Stimulated activated CD8-positive, alpha-beta memory T cell treated with anti-CD3 and anti-CD28 coated beads, Interleukin-15, amount 100 ng/mL, for 4 hours (primary cell): ENCODE data around the gene BTG1.

Source experiments
- DNase-seq, 2 donors: peaks; one replicate each; pipeline ENCODE4 v3.0.0-alpha.2; 2020; ENCODE audit warnings: low read depth in 2 of 2

BTG1 gene

DNA sequence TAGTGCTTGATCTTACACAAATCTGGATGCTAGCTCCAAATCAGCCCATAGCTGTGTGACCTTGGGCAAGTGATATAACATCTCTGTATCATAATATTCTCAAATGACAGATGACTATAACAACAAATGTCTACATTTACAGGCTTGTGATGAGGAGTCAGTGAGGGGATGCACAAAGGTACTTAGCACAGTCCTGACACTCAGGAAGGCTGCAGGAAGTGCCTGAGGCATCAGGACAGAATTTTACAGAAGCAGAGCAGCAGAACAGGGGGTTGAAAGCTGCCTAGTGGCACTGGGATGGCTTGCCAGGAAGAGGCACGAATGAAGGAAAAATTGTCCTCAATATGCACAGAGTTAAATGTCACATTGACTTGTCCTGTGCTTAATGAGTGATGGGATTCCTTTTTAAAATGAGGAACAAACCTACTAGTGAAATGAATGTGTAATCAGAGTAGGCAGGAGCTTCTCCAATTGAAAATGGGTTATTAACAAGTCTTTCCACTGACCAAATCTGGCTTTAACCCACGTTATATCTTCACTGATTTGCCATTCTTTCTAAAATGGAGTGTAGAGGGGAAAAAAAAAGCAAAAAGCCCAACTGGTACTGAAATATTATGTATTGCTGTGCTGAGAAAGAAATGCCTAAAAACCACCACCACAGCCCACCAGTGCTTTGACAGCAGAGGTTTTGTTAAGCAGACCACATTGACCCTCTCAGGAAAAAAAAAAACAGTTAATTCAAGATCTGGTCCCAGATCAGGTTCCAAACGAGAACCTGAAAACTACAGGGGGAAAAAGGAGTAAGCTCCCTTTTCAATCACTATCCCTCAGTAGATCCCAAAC lies 11.6 kb downstream of the BTG1 start:
- no peak for DNase-seq

GRCh38 chr12:92133171-92133570 lies 12.5 kb downstream of the BTG1 start:
- no peak for DNase-seq

DNA sequence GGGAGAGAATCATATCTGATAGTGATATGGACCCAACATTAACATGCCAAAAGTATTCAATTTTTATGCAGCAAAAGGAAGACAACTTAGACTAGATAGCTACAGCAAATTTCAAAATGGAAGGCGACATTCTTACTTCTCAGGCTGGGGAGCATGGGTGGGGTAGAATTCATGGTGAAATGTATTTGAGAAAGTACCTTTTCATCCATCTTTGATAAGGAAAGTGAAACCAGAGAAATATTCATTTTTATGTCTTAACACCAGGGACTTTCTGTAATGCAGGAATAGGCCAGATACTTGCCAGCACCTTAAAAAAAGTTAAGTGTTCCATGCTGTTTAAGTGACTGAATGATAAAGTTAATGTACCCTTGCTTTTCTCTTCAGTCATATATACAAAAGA lies 13.4 kb downstream of the BTG1 start:
- no peak for DNase-seq

DNA sequence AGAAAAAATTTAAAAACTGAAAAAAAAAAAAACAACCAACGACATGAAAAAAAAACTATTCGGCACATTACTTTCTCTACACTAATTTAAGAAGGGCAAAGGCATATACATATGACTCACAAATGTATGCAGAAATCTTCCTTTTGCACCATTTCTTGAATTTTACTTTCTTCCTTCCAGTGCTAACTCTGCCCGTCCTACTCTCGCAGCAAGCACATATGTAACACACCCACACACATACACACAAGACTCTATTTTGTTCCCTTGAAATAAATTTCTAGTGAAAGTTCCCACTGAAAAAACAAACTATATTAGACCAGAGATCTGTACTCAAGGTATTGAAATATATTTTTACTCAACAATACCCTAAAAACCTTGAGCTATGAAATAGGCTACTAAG lies 14.6 kb downstream of the BTG1 start:
- no peak for DNase-seq

- DNase-seq: no peak
These were observed 16.0 kb downstream of the BTG1 start for GRCh38 chr12:92129609-92130008.

DNA sequence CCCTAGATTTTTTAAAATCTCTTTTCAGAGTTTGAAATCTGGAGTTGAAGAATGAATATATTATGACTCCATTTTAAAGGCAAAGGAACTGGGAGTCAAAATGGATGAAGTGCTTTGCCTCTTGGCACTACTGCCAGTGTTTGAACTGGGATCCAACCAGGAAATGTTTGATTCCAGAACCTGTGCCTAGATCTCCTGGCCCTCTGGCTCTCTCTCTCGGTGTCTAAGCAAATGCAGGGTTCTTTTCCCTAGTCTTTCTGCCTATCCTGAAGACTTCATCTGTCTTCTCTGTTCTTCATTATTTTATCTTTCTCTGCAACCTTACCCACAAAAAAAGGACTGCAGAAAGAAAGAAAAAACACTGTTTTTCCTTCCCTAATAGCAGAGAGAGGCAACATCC lies 17.0 kb downstream of the BTG1 start:
- no peak for DNase-seq

DNA sequence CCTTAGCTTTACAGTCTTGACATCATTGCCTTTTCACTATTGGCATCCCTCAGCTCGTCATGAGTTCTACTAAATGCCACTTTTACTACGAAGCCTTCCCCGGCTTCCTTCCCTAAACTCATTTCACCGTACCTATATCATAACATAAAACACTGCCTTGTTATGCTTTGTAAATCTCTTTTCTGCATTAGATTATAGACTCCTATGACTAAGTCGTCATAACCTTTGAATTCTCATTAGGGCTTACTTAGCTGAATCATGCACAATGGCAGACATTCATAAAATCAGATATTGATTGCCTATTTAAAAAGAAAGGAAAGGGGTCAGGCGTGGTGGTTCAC lies 21.0 kb downstream of the BTG1 start:
- DNase-seq: no peak

GRCh38 chr12:92123780-92124688 lies 21.6 kb downstream of the BTG1 start:
- DNase-seq: no peak

DNA sequence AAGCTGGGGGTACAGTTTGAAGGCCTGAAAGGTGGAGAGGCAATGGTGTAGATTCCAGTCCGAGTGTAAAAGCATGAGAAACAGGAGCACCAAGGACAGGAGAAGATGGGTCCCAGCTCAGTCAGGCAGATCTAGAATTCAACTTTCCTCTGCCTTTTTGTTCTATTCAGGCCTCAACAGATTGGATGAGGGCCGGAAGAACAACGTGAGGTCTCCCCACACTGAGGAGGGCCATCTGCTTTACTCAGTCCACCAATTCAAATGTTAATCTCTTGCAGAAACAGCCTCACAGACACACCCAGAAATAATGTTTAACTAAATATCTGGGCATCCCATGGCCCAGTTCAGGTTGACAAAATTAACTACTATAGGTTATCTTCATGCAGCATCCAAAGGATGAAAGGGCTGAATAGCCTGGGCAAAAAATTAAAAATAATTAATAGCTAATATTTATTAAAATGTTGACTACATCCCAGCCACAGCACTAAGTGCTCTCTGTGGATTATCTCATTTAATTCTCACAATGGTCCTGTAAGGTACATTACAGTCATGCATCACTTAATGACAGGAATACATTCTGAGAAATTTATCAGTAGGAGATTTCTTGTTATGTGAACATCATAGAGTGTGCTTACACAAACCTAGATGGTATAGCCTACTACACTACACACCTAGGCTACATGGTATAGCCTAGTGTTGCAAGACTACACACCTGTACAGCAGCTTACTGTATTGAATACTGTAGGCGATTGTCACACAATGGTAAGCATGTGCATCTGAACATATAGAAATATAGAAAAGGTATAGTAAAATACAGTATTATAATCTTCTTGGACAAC lies 22.5 kb downstream of the BTG1 start:
- DNase-seq: no peak

DNA sequence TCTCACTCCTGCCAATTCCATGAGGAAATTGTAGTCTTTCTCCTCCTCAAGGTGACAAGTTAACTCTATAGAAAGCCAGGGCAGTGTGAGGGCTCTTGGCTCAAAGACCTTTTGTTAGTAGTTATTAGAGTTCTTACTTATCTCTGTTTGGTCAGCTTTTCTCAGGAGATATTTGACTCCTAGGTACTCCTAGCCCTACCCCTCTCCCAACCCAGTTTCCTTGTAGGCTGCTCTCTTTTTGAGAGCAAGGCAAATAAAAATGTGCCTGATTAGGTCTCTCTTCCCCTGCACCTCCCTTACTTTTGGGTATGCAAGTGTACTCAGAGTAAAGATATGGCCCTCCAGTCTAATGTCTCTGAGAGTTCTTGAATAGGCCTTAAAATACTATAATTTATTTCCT lies 23.8 kb downstream of the BTG1 start:
- DNase-seq: no peak

- no peak for DNase-seq
These were observed 26.7 kb downstream of the BTG1 start for GRCh38 chr12:92118826-92119536.

- DNase-seq: no peak
These were observed 30.8 kb downstream of the BTG1 start for GRCh38 chr12:92114834-92115233.

DNA sequence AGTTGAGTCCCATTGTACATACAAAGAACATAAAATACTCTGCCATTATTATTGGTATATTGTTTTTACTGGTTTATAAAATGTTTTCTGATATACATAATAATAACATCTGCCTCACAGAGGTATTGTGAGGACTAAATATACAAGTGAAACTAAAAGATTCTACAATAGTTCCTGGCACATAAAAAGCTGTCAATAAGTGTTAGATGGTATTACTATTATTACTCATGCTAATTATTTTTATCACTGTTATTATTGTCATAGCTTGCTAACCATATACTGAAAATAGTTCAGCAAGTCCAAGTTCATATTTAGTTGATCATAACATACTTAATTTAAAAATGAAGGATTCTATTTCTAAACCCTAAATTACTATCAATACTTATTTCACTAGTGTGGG lies 34.4 kb downstream of the BTG1 start:
- DNase-seq: no peak

GRCh38 chr12:92110083-92110640 lies 35.5 kb downstream of the BTG1 start:
- no peak for DNase-seq

DNA sequence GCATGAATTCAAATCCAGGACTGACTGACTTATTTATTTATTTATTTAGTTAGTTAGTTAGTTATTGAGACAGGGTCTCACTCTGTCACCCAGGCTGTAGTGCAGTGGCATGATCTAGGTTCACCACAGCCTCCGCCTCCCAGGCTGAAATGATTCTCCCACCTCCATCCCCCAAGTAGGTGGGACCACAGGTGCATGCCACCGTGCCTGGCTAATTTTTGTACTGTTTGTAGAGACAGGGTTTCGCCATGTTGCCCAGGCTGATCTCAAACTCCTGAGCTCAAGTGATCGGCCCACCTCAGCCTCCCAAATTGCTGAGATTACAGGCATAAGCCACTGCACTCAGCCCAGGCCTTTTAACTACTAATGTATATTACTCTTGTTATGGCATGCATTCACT lies 36.0 kb downstream of the BTG1 start:
- no peak for DNase-seq

DNA sequence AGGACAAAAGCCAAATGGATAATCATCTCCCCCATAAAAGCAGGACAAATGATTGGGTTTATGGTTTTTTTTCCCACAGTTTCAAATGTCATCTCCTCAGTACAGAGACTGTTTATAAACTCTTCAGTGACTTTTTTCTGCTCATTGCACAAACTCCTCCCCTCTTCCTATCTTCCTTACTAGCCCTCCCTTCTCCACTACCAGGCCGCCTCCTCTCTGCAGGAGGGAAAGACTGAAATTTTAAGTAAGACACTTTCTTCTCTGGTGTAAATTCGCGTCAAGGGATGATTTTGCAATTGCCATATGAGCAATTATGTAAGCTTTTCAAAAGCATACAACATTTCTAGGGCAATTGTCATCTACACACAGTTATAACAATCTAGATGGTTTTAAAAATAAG lies 37.0 kb downstream of the BTG1 start:
- DNase-seq: no peak

DNA sequence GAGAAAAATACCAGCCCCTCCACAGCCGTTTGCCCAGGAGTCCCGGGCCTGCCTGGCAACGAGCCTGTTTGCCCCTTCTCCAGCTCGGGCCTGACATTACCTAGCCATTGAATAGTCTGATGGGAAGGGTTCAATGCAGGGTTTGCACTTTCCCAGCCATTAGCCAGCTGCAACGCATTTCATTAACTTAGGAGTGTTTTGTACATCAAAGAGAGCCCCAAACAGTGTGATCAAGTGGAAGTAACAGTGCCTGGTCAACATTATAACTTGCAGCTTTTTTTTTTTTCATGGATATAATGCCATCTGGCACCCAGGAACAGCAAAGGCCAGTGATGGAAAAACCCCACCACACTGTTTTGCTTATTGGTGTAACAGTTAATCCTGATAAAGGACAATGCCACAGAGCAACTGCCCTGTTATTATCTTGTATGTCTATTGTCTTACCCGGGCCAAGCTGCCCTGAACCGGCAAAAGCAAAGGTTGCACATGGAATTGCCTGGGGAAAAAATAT lies 38.0 kb downstream of the BTG1 start:
- no peak for DNase-seq

GRCh38 chr12:92107094-92107493 lies 38.6 kb downstream of the BTG1 start:
- no peak for DNase-seq

- no peak for DNase-seq
These were observed 40.0 kb downstream of the BTG1 start for GRCh38 chr12:92105676-92106075.

GRCh38 chr12:92105110-92105509 lies 40.5 kb downstream of the BTG1 start:
- no peak for DNase-seq

DNA sequence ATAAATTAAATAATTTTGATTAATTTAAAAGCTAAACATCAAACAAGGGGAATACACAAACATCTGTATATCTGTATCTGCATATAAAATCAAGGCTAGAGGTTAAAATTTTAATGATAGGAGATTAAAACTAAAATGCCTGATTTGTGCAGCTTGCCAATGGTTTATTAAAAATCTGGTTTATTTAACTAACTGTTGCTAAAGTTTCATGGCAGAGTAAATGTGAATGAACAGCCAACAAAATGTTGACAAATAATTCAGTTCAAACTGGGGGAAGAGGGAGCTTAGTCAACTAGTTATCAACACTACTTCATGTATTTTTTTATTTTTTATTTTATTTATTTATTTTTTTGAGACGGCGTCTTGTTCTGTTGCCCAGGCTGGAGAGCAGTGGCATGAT lies 43.0 kb downstream of the BTG1 start:
- DNase-seq: no peak
